ENCODE data around the gene DCTN4.

DCTN4 gene

GRCh38 chr5:150787656-150788055, 28.8 kb upstream of the DCTN4 start:
- Histone ChIP-seq H3K4me2 (ENCODE audit: low read depth, low read length, poor library complexity, severe bottlenecking) (peak overlapping the region; percentile 98), H3K79me2 (ENCODE audit: insufficient read depth, low read length) (peaks cover 92% of the 10 kb centered on the region)

GRCh38 chr5:150786876-150787275, 28.1 kb upstream of the DCTN4 start:
- Histone ChIP-seq H3K9me2 (replicated peaks; ENCODE audit: low read depth, low read length) (no peaks in the 10 kb centered on the region), H3K9ac (ENCODE audit: low read depth, low read length, poor library complexity, severe bottlenecking) (peak overlapping the region; percentile 71), H3K4me2 (ENCODE audit: low read depth, low read length, poor library complexity, severe bottlenecking) (peak overlapping the region; percentile 98), H3K9me3 (ENCODE audit: insufficient read depth, low read depth, low read length) (peaks cover 5% of the 10 kb centered on the region), H3F3A (ENCODE audit: low read depth) (peaks cover 23% of the 10 kb centered on the region), H4K20me1 (ENCODE audit: insufficient read depth, low read length, poor library complexity, severe bottlenecking) (peaks cover 59% of the 10 kb centered on the region), H3K4me3 (ENCODE audit: low read length, poor library complexity, severe bottlenecking) (peak overlapping the region; percentile 85), H3K4me1 (ENCODE audit: insufficient read depth, low read length, poor library complexity, severe bottlenecking) (peaks cover 80% of the 10 kb centered on the region), H3K27me3 (ENCODE audit: insufficient read depth, low read length, poor library complexity, severe bottlenecking) (no peaks in the 10 kb centered on the region), H2AFZ (ENCODE audit: low read length) (no peak overlapping the region), H3K36me3 (ENCODE audit: insufficient read depth, low read length) (peaks cover 12% of the 10 kb centered on the region), H3K79me2 (ENCODE audit: insufficient read depth, low read length) (peaks cover 92% of the 10 kb centered on the region)
- TF ChIP-seq EZH2phosphoT487 (IDR thresholded peaks at IDR 0.05; ENCODE audit: borderline replicate concordance) = no peak
- no peak for TF ChIP-seq CTCF (conservative IDR thresholded peaks at IDR 0.05; ENCODE audit: low read length)

More at GRCh38 chr5:150787656-150788055, 28.8 kb upstream of the DCTN4 start:
- peaks cover 77% of the 10 kb centered on the region for H3K4me1 ChIP-seq (ENCODE audit: insufficient read depth, low read length, poor library complexity, severe bottlenecking)
- no peaks in the 10 kb centered on the region for H3K27me3 ChIP-seq (ENCODE audit: insufficient read depth, low read length, poor library complexity, severe bottlenecking)
- H3K9ac ChIP-seq (ENCODE audit: low read depth, low read length, poor library complexity, severe bottlenecking) = peak overlapping the region; percentile 71
- H3F3A ChIP-seq (ENCODE audit: low read depth) = peaks cover 20% of the 10 kb centered on the region
- no peak overlapping the region for H2AFZ ChIP-seq (ENCODE audit: low read length)
- H3K4me3 ChIP-seq (ENCODE audit: low read length, poor library complexity, severe bottlenecking) = peak overlapping the region; percentile 85
- no peak for TF ChIP-seq EZH2phosphoT487 (IDR thresholded peaks at IDR 0.05; ENCODE audit: borderline replicate concordance)
- no peaks in the 10 kb centered on the region for H3K9me2 ChIP-seq (replicated peaks; ENCODE audit: low read depth, low read length)
- H3K9me3 ChIP-seq (ENCODE audit: insufficient read depth, low read depth, low read length) = peaks cover 5% of the 10 kb centered on the region
- peaks cover 67% of the 10 kb centered on the region for H4K20me1 ChIP-seq (ENCODE audit: insufficient read depth, low read length, poor library complexity, severe bottlenecking)
- peaks cover 16% of the 10 kb centered on the region for H3K36me3 ChIP-seq (ENCODE audit: insufficient read depth, low read length)

GRCh38 chr5:150785950-150786349, 27.1 kb upstream of the DCTN4 start:
- Histone ChIP-seq H3K4me3 (ENCODE audit: low read length, poor library complexity, severe bottlenecking) (peak overlapping the region; percentile 85), H3K4me2 (ENCODE audit: low read depth, low read length, poor library complexity, severe bottlenecking) (peak overlapping the region; percentile 98), H4K20me1 (ENCODE audit: insufficient read depth, low read length, poor library complexity, severe bottlenecking) (peaks cover 50% of the 10 kb centered on the region), H3K36me3 (ENCODE audit: insufficient read depth, low read length) (peaks cover 6% of the 10 kb centered on the region; the same call in 1 of the 2 replicates), H3F3A (ENCODE audit: low read depth) (peaks cover 26% of the 10 kb centered on the region), H3K9ac (ENCODE audit: low read depth, low read length, poor library complexity, severe bottlenecking) (peak overlapping the region; percentile 71), H3K27me3 (ENCODE audit: insufficient read depth, low read length, poor library complexity, severe bottlenecking) (no peaks in the 10 kb centered on the region), H3K4me1 (ENCODE audit: insufficient read depth, low read length, poor library complexity, severe bottlenecking) (peaks cover 78% of the 10 kb centered on the region), H3K79me2 (ENCODE audit: insufficient read depth, low read length) (peaks cover 92% of the 10 kb centered on the region), H3K9me2 (replicated peaks; ENCODE audit: low read depth, low read length) (no peaks in the 10 kb centered on the region), H2AFZ (ENCODE audit: low read length) (no peak overlapping the region), H3K9me3 (ENCODE audit: insufficient read depth, low read depth, low read length) (peaks cover 5% of the 10 kb centered on the region)
- TF ChIP-seq EZH2phosphoT487 (IDR thresholded peaks at IDR 0.05; ENCODE audit: borderline replicate concordance) (no peak), CTCF (conservative IDR thresholded peaks at IDR 0.05; ENCODE audit: low read length) (no peak)

GRCh38 chr5:150783422-150783928, 24.7 kb upstream of the DCTN4 start:
- Histone ChIP-seq H3K4me2 (ENCODE audit: low read depth, low read length, poor library complexity, severe bottlenecking) (peak overlapping the region; percentile 98), H3K79me2 (ENCODE audit: insufficient read depth, low read length) (peaks cover 92% of the 10 kb centered on the region), H3K36me3 (ENCODE audit: insufficient read depth, low read length) (peaks cover 12% of the 10 kb centered on the region), H4K20me1 (ENCODE audit: insufficient read depth, low read length, poor library complexity, severe bottlenecking) (peaks cover 27% of the 10 kb centered on the region), H3K9ac (ENCODE audit: low read depth, low read length, poor library complexity, severe bottlenecking) (peak overlapping the region; percentile 97), H2AFZ (ENCODE audit: low read length) (no peak overlapping the region), H3K27me3 (ENCODE audit: insufficient read depth, low read length, poor library complexity, severe bottlenecking) (peaks cover 7% of the 10 kb centered on the region), H3K9me3 (ENCODE audit: insufficient read depth, low read depth, low read length) (peaks cover 5% of the 10 kb centered on the region), H3K9me2 (replicated peaks; ENCODE audit: low read depth, low read length) (no peaks in the 10 kb centered on the region), H3K4me1 (ENCODE audit: insufficient read depth, low read length, poor library complexity, severe bottlenecking) (peaks cover 59% of the 10 kb centered on the region), H3K4me3 (ENCODE audit: low read length, poor library complexity, severe bottlenecking) (peak overlapping the region; percentile 94), H3F3A (ENCODE audit: low read depth) (peaks cover 22% of the 10 kb centered on the region)
- TF ChIP-seq CTCF (conservative IDR thresholded peaks at IDR 0.05; ENCODE audit: low read length) (no peak), EZH2phosphoT487 (IDR thresholded peaks at IDR 0.05; ENCODE audit: borderline replicate concordance) (no peak)

Data from Loucy (cell line).